Mesodermal cell (in vitro differentiated cells): ENCODE results near the gene MID1.
"Not testable (repeated sequence)": the region's sequence is repeated elsewhere in the genome, so short reads cannot be mapped to it uniquely, and the experiment has no call there.

Source experiments
- H3K27ac ChIP-seq: 2 replicates; pipeline ENCODE4 v1.7.0; 2013; ENCODE audit warnings: mild to moderate bottlenecking, low read depth, low read length, moderate library complexity; ENCODE audit not compliant: severe bottlenecking
- H3K36me3 ChIP-seq: 2 replicates; pipeline ENCODE4 v1.7.1; 2013; ENCODE audit warnings: mild to moderate bottlenecking, low read length, moderate library complexity; ENCODE audit not compliant: control insufficient read depth, insufficient read depth
- H3K4me1 ChIP-seq: one replicate; pipeline ENCODE4 v1.7.1; 2013; ENCODE audit warnings: mild to moderate bottlenecking, low read length; ENCODE audit not compliant: insufficient read depth, control insufficient read depth, poor library complexity, severe bottlenecking
- H3K4me3 ChIP-seq: 2 replicates; pipeline ENCODE4 v1.7.0; 2013; ENCODE audit warnings: low read length, control low read depth, mild to moderate bottlenecking; ENCODE audit not compliant: insufficient read depth, poor library complexity, severe bottlenecking; ENCODE audit errors: extremely low read depth
- H3K9me3 ChIP-seq: 2 replicates; pipeline ENCODE4 v1.7.1; 2013; ENCODE audit warnings: mild to moderate bottlenecking, low read length, moderate library complexity; ENCODE audit not compliant: control insufficient read depth
- WGBS, 2 experiments: methylation state at CpG; one replicate each; pipeline ENCODE4 v1.1.5; 2013; ENCODE audit warnings: missing lambda C conversion rate in 2 of 2; ENCODE audit not compliant: insufficient coverage in 2 of 2; 5-methylcytosine and 5-hydroxymethylcytosine counted together

The MID1 gene

DNA sequence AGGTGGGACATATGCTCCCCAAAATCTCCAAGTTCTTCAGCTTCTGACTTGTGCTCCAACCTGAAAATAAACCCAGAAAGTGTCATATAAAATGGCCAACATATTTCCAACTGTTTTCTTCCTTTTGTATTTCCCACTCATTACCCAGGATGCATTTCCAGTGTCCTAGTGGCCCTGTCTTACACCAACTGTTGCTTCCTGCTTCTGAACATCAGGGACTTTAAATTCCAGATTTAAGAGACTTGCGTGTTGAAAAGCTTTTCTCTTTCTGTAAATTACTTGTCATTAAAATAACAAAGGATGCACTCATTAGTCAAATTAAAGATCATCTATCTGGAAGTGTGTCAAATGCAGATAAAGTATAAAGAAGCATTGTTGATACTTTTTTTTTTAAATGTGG, 19.9 kb downstream of the MID1 start:
- Histone ChIP-seq H3K4me1 (peaks cover 22% of the 10 kb centered on the region), H3K36me3 (no peaks in the 10 kb centered on the region), H3K27ac (no peak overlapping the region), H3K9me3 (no peaks in the 10 kb centered on the region), H3K4me3 (no peak overlapping the region)
- WGBS, 2 experiments: no CpG with 5 or more reads among the region's 1 CpG

- 80% methylated on average over 4 of the region's 5 CpGs; no CpG with 5 or more reads in 1 of the 2 experiments for WGBS, 2 experiments
- peaks cover 11% of the 10 kb centered on the region for H3K4me1 ChIP-seq
- H3K27ac ChIP-seq: no peak overlapping the region
- H3K36me3 ChIP-seq: peaks cover 5% of the 10 kb centered on the region
- H3K9me3 ChIP-seq: no peaks in the 10 kb centered on the region
- no peak overlapping the region for H3K4me3 ChIP-seq
Observed at GRCh38 chrX:10598540-10598939, 21.8 kb downstream of the MID1 start.

- Histone ChIP-seq H3K27ac (no peak overlapping the region), H3K36me3 (peaks cover 5% of the 10 kb centered on the region), H3K4me3 (no peak overlapping the region), H3K9me3 (no peaks in the 10 kb centered on the region), H3K4me1 (peaks cover 10% of the 10 kb centered on the region)
- no CpG with 5 or more reads among the region's 1 CpG for WGBS, 2 experiments
Observed at GRCh38 chrX:10597871-10598270, 22.5 kb downstream of the MID1 start.

GRCh38 chrX:10591363-10592335, 28.7 kb downstream of the MID1 start:
- Histone ChIP-seq H3K9me3 (no peaks in the 10 kb centered on the region), H3K4me1 (peaks cover 20% of the 10 kb centered on the region), H3K36me3 (peaks cover 5% of the 10 kb centered on the region), H3K4me3 (no peak overlapping the region), H3K27ac (peak overlapping the region; percentile 95)
- 76 to 93% methylated on average over 2 to 3 of the region's 11 CpGs for WGBS, 2 experiments

GRCh38 chrX:10589787-10590186, 30.6 kb downstream of the MID1 start:
- H3K27ac ChIP-seq: peak overlapping the region; percentile 79
- H3K9me3 ChIP-seq, H3K36me3 ChIP-seq: not testable (repeated sequence)
- 49% methylated on average over 4 of the region's 10 CpGs; no CpG with 5 or more reads in 1 of the 2 experiments for WGBS, 2 experiments
- peak overlapping the region; percentile 36 for H3K4me3 ChIP-seq
- H3K4me1 ChIP-seq: peaks cover 20% of the 10 kb centered on the region

GRCh38 chrX:10589098-10589497, 31.3 kb downstream of the MID1 start:
- peak overlapping the region; percentile 36 for H3K4me3 ChIP-seq

DNA sequence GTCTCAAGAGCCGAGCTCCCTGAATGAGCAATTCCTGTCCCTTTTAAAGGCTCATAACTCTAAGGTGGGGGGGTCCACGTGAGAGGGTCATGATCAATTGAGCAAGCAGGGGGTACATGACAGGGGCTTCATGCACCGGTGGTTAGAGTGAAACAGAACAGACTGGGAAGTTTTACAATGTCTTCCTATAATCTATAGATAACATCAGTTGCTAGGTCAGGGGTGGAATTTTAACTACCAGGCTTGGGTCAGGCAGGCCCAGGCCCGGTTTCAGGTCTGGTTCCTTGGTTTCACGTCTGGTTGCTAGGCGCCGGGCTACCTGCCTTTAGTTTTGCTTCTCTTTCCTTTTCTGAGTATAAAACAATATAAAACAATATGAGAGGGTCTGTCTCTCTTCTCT, 35.5 kb downstream of the MID1 start:
- H3K4me3 ChIP-seq, H3K9me3 ChIP-seq, H3K27ac ChIP-seq: not testable (repeated sequence)
- Histone ChIP-seq H3K4me1 (peaks cover 11% of the 10 kb centered on the region), H3K36me3 (peaks cover 22% of the 10 kb centered on the region)
- WGBS, 2 experiments: 67% methylated on average over 1 of the region's 7 CpGs; no CpG with 5 or more reads in 1 of the 2 experiments

More at GRCh38 chrX:10589098-10589497, 31.3 kb downstream of the MID1 start:
- Histone ChIP-seq H3K27ac (peak overlapping the region; percentile 79), H3K9me3 (no peaks in the 10 kb centered on the region), H3K36me3 (peaks cover 11% of the 10 kb centered on the region), H3K4me1 (peaks cover 20% of the 10 kb centered on the region)
- WGBS, 2 experiments: 92% methylated on average over 2 of the region's 6 CpGs; no CpG with 5 or more reads in 1 of the 2 experiments

- H3K36me3 ChIP-seq: peaks cover 22% of the 10 kb centered on the region
- peaks cover 4% of the 10 kb centered on the region for H3K9me3 ChIP-seq
- H3K4me1 ChIP-seq: peaks cover 10% of the 10 kb centered on the region
- no peak overlapping the region for H3K27ac ChIP-seq
- H3K4me3 ChIP-seq: no peak overlapping the region
Observed at GRCh38 chrX:10582945-10583344, 37.4 kb downstream of the MID1 start.

GRCh38 chrX:10582215-10582733, 38.1 kb downstream of the MID1 start:
- WGBS, 2 experiments: no CpG with 5 or more reads among the region's 3 CpGs
- Histone ChIP-seq H3K36me3 (peaks cover 22% of the 10 kb centered on the region), H3K9me3 (peaks cover 4% of the 10 kb centered on the region), H3K4me1 (peaks cover 11% of the 10 kb centered on the region), H3K4me3 (no peak overlapping the region), H3K27ac (no peak overlapping the region)

DNA sequence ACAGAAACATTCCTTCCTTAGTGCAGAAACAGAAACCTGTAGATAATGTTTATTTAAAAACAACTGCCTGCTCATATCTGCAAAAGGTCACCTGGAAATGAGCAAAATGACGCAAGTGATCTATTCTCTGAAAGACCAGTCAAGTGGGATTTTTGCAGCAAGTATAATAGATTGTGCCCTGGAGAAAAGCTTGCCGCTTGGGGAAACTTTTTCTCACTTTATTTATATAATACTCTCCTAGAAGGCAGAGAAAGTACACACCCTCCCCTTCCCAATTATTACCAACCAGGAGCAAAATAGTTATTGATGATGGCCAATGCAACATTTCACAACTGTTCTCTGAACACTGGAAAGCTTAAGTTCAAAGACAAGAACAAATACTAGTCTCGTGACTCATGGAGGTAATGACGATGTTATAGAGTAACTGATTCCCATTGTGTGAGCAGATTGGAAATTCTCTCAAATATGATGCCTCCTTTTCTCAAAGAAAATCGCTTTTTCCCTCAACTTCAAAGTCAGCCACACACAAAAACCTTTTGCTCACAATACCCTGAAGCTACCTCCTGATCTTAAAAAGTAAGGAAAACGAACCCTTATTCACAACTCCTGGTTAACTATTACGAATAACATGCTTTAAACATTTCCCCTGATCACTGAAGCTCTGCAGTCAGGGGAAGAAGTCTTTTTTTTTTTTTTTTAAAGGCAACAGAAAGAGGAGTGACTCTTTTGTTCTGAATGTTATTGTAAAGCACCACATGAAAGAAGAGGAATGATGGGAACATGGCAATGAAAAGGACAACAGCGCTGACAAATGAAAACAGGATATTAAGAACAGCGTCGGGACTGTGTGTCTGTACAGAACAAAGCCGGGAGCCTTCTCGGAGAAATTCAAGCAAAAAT, 41.0 kb downstream of the MID1 start:
- Histone ChIP-seq H3K36me3 (peaks cover 17% of the 10 kb centered on the region), H3K27ac (peak overlapping the region; percentile 92), H3K4me3 (no peak overlapping the region), H3K9me3 (peaks cover 9% of the 10 kb centered on the region), H3K4me1 (peaks cover 11% of the 10 kb centered on the region)
- 20% methylated on average over 1 of the region's 12 CpGs; no CpG with 5 or more reads in 1 of the 2 experiments for WGBS, 2 experiments
